Activated B cell treated with CpG ODN at 0.5 μM for 24 hours (primary cell): Measurements from ENCODE around the gene GPHN. TPM values are rescaled to one million over a fixed set of nuclear protein-coding genes. Genes with fewer than 3 reads are reported as not detected.

Experiments
- ATAC-seq: fragments of 200-7000 bp; cut with Tn5 transposase; one replicate; pipeline ENCODE4 v1.10.0; 2021; ENCODE audit warnings: low read depth, mild to moderate bottlenecking, moderate library complexity
- CTCF ChIA-PET: fragments of 350-600 bp; sonication (Branson Sonifier 250); formaldehyde crosslinking; loops from one replicate; lab custom pipeline; 2021; ENCODE audit warnings: antibody characterized with exemption; lab: Charles Lee
- POLR2A ChIA-PET: fragments of 350-600 bp; sonication (Branson Sonifier 250); formaldehyde crosslinking; loops from one replicate; lab custom pipeline; 2021; ENCODE audit warnings: antibody characterized with exemption; lab: Charles Lee
- DNase-seq: peaks from one replicate; pipeline ENCODE4 v3.0.0; 2022
- H3K27ac Mint-ChIP-seq: one replicate; pipeline ENCODE4 v1.8.0; 2020; ENCODE audit warnings: mixed read lengths
- H3K27me3 Mint-ChIP-seq: one replicate; pipeline ENCODE4 v1.8.0; 2021; ENCODE audit warnings: mixed read lengths
- H3K36me3 Mint-ChIP-seq: one replicate; pipeline ENCODE4 v1.8.0; 2021; ENCODE audit warnings: low read depth, mixed read lengths
- H3K4me1 Mint-ChIP-seq: one replicate; pipeline ENCODE4 v1.8.0; 2021; ENCODE audit warnings: mixed read lengths
- H3K4me3 Mint-ChIP-seq: one replicate; pipeline ENCODE4 v1.8.0; 2020; ENCODE audit warnings: mild to moderate bottlenecking, mixed read lengths
- H3K9me3 Mint-ChIP-seq: one replicate; pipeline ENCODE4 v1.8.0; 2020; ENCODE audit warnings: mixed read lengths
- intact Hi-C: fragments of 100-400 bp; cut with micrococcal nuclease; formaldehyde crosslinking; loops from one replicate; pipeline ENCODE4 v1.15.1; 2024
- total RNA-seq: library from RNA; stranded (reverse); gene quantifications from 2 replicates; pipeline ENCODE4 v1.2.3, GENCODE V29; 2022
- TF ChIP-seq, protein P1 (sequence below): fragments of 200-600 bp; IDR thresholded peaks from one replicate; pipeline ENCODE4 v1.8.0; 2022; ENCODE audit warnings: antibody characterized with exemption, mild to moderate bottlenecking

The GPHN gene
- total RNA-seq, 1 donor from 2014 or later, result 36.9 TPM

DNA sequence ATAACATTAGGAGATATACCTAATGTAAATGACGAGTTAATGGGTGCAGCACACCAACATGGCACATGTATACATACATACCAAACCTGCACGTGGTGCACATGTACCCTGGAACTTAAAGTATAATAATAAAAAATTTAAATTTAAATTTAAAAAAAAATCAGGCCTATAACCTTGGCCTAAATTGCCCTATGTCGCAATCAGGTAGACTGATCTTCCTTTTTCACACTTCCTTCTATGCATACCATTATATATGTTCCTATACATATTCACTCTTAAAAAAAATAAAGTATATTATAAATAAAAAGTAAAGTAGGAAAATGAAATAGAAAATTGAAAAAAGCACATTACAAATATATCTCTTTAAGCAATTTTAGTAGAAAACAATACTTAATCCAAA, 563.6 kb downstream of the GPHN start:
- Mint-ChIP-seq H3K9me3 (no peaks in the 10 kb centered on the region), H3K27ac (no peak overlapping the region), H3K4me3 (no peak overlapping the region), H3K36me3 (no peaks in the 10 kb centered on the region), H3K4me1 (no peaks in the 10 kb centered on the region), H3K27me3 (no peaks in the 10 kb centered on the region)
- intact Hi-C loops, result no loop called here
- POLR2A ChIA-PET, result no interaction called here
- TF ChIP-seq, protein P1, sequence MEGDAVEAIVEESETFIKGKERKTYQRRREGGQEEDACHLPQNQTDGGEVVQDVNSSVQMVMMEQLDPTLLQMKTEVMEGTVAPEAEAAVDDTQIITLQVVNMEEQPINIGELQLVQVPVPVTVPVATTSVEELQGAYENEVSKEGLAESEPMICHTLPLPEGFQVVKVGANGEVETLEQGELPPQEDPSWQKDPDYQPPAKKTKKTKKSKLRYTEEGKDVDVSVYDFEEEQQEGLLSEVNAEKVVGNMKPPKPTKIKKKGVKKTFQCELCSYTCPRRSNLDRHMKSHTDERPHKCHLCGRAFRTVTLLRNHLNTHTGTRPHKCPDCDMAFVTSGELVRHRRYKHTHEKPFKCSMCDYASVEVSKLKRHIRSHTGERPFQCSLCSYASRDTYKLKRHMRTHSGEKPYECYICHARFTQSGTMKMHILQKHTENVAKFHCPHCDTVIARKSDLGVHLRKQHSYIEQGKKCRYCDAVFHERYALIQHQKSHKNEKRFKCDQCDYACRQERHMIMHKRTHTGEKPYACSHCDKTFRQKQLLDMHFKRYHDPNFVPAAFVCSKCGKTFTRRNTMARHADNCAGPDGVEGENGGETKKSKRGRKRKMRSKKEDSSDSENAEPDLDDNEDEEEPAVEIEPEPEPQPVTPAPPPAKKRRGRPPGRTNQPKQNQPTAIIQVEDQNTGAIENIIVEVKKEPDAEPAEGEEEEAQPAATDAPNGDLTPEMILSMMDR, result no peak
- ATAC-seq (no peak), DNase-seq (no peak)
- CTCF ChIA-PET, result no interaction called here

DNA sequence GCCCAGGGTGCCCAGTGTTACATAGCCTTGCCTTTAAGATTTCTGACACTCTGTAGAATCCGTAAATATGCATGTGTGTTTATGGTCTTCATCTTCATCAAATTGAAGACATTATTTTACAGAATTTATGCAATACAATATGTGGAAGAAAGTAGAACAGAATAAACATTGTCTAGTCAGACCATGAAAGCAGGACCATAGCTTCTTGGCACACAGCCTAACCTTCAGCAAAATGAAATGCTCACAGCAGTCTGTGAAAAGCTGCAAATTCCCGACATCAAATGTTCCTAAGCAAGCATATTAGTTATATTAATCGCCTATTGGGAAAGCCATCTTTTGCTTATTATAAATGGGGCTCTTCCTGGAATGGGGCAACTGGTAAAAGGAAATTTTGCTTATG, 570.0 kb downstream of the GPHN start:
- DNase-seq (no peak), ATAC-seq (no peak)
- intact Hi-C loops, result no loop called here
- no peak overlapping the region for H3K4me3 Mint-ChIP-seq
- no peak overlapping the region for H3K27ac Mint-ChIP-seq
- CTCF ChIA-PET, result no interaction called here
- no peaks in the 10 kb centered on the region for H3K4me1 Mint-ChIP-seq
- TF ChIP-seq, protein P1, result no peak
- H3K36me3 Mint-ChIP-seq, result peaks cover 5% of the 10 kb centered on the region
- POLR2A ChIA-PET, result no interaction called here
- H3K9me3 Mint-ChIP-seq, result peaks cover 8% of the 10 kb centered on the region
- no peaks in the 10 kb centered on the region for H3K27me3 Mint-ChIP-seq

DNA sequence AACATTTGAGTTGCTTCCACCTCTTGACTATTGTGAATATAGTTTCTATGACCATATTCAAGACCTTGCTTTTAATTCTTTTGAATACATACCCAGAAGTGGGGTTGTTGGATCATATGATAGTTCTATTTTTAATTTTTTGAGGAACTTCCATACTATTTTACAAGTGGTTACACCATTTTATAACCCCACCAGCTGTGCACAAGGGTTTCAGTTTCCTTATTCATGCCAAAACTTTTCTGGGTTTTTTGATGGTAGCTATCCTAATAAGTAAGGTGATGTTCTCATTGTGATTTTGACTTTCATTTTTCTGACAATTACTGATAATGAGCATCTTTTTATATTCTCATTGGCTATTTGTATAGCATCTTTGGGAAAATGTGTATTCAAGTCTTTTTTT, 571.9 kb downstream of the GPHN start:
- POLR2A ChIA-PET, result no interaction called here
- no peaks in the 10 kb centered on the region for H3K4me1 Mint-ChIP-seq
- H3K27ac Mint-ChIP-seq, result no peak overlapping the region
- peaks cover 10% of the 10 kb centered on the region for H3K9me3 Mint-ChIP-seq
- peaks cover 5% of the 10 kb centered on the region for H3K36me3 Mint-ChIP-seq
- ATAC-seq (no peak), DNase-seq (no peak)
- intact Hi-C loops, result no loop called here
- H3K27me3 Mint-ChIP-seq, result no peaks in the 10 kb centered on the region
- TF ChIP-seq, protein P1, result no peak
- CTCF ChIA-PET, result no interaction called here
- no peak overlapping the region for H3K4me3 Mint-ChIP-seq

DNA sequence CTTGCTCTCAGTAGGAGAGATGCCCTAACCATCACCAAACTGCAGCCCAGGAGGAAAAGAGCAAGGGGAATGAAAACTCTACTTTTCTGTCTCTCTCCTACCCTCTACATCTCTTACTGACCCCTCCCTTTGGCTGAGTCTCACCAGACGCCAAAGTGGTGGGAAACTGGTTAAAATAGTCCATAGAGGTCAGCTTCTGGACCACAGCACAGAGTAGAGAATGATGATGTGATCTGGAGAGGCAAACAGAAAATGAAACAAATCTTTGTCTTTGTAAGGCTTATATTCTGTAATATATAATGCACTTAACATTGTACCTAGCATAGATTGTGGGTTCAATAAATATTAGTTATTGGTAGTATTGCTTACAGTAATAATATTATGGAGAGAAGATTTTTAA, 600.3 kb downstream of the GPHN start:
- intact Hi-C loops, result no loop called here
- Mint-ChIP-seq H3K9me3 (peaks cover 27% of the 10 kb centered on the region), H3K4me3 (no peak overlapping the region), H3K27me3 (no peaks in the 10 kb centered on the region), H3K4me1 (no peaks in the 10 kb centered on the region), H3K27ac (no peak overlapping the region), H3K36me3 (peaks cover 22% of the 10 kb centered on the region)
- ATAC-seq, result no peak
- ChIA-PET POLR2A (no interaction called here), CTCF (no interaction called here)
- TF ChIP-seq, protein P1, result no peak
- DNase-seq, result no peak

DNA sequence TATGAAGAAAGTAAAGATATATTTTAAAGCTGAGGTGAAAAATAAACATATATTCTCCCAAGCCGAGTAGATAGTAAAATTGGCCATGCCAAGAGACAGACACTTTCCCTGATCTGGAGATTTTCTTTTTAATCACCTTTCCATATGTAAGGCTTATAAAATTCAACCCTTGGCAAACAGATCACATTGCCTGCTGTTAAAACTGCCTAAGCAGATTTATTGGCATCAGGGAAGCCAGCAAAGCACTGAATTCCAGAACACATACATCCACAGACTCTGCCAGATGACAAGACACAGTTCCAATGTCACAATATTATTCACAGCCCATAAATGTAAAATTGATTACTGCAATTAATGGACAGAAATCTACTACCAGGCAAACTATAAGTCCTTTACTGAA, 603.1 kb downstream of the GPHN start:
- intact Hi-C loops, result no loop called here
- DNase-seq (no peak), ATAC-seq (no peak)
- H3K4me3 Mint-ChIP-seq, result no peak overlapping the region
- H3K27me3 Mint-ChIP-seq, result no peaks in the 10 kb centered on the region
- CTCF ChIA-PET, result no interaction called here
- no peak overlapping the region for H3K27ac Mint-ChIP-seq
- TF ChIP-seq, protein P1, result no peak
- no peaks in the 10 kb centered on the region for H3K4me1 Mint-ChIP-seq
- H3K9me3 Mint-ChIP-seq, result peaks cover 7% of the 10 kb centered on the region
- peaks cover 9% of the 10 kb centered on the region for H3K36me3 Mint-ChIP-seq
- POLR2A ChIA-PET, result no interaction called here
